ENCODE data around the gene NEMF. TPM values are rescaled to one million over a fixed set of nuclear protein-coding genes. Genes with fewer than 3 reads are reported as not detected.

The NEMF gene
- total RNA-seq, 1 experiment from 2014 or later, result 57.7 TPM

DNA sequence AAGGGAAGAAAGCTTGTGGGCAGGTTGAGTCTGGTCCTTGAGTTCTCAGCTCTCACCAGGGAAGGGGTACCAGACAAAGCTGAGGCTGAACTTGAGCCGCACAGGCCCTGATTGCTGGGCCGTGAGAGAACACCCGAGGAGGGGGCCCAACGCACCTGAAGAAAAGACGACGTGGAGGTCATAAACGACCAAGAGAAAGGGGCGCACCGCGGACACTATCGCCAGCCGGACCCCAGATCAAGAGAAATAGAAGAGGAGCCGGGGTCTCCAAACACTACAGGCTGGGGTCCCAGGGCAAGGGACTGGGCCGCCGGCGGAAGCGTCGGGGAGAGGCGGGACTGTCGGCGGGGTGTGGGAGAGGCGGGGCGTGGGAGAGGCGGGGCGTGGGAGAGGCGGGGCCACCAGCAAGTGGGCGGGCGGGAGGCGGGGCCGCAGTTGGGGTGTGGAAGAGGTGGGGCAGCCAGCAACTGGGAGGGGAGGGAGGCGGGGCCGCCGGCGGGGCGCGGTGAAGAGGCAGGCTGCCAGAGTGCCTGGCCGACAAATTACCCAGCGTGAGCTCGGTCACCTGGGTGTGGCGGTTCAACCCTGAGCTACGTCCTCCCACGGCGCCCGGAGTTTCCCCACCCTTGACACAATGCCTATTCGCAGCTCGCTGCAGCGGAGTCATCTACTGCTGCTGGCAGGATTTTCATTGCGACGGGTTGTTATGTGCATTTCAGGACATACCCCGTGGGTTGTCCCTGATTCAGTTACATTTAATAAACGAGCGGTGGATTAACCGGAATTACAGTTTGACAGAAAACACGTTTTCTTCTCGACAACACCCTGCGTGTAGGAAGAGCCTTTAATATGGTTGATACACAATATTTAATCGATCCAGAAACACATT, 15.5 kb upstream of the NEMF start (continued):
- TF ChIP-seq, protein P1, sequence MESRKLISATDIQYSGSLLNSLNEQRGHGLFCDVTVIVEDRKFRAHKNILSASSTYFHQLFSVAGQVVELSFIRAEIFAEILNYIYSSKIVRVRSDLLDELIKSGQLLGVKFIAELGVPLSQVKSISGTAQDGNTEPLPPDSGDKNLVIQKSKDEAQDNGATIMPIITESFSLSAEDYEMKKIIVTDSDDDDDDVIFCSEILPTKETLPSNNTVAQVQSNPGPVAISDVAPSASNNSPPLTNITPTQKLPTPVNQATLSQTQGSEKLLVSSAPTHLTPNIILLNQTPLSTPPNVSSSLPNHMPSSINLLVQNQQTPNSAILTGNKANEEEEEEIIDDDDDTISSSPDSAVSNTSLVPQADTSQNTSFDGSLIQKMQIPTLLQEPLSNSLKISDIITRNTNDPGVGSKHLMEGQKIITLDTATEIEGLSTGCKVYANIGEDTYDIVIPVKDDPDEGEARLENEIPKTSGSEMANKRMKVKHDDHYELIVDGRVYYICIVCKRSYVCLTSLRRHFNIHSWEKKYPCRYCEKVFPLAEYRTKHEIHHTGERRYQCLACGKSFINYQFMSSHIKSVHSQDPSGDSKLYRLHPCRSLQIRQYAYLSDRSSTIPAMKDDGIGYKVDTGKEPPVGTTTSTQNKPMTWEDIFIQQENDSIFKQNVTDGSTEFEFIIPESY (IDR thresholded peaks at IDR 0.05; ENCODE audit: extremely low read depth, insufficient replicate concordance, low read length), result no peak
- TF ChIP-seq, protein P2, sequence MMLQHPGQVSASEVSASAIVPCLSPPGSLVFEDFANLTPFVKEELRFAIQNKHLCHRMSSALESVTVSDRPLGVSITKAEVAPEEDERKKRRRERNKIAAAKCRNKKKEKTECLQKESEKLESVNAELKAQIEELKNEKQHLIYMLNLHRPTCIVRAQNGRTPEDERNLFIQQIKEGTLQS (IDR thresholded peaks at IDR 0.05), result no peak
- TF ChIP-seq CBX3 (IDR thresholded peaks at IDR 0.05; ENCODE audit: low read depth) (0 out of 2 replicates have a peak, but pooled peaks have one; percentile 68), POLR2AphosphoS5 (IDR thresholded peaks at IDR 0.05; ENCODE audit: low read depth, low read length) (peak; percentile 98), FOSL1 (IDR thresholded peaks at IDR 0.05; ENCODE audit: low read depth) (peak; percentile 32; the same call in 1 of the 2 replicates), SIN3A (IDR thresholded peaks at IDR 0.05; ENCODE audit: low read depth) (peak; percentile 76), CEBPB (IDR thresholded peaks at IDR 0.05; ENCODE audit: low read depth) (peak; percentile 52; the same call in 1 of the 2 replicates), POLR2A (IDR thresholded peaks at IDR 0.05; ENCODE audit: borderline replicate concordance, extremely low read depth, insufficient read depth, insufficient read length) (peak; percentile 82), SRF (IDR thresholded peaks at IDR 0.05; ENCODE audit: low read depth) (no peak), YY1 (IDR thresholded peaks at IDR 0.05; ENCODE audit: extremely low read depth, insufficient replicate concordance, low read depth, low read length) (peak; percentile 34), JUND (IDR thresholded peaks at IDR 0.05) (peak; percentile 41), EGR1 (IDR thresholded peaks at IDR 0.05; ENCODE audit: low read depth) (0 out of 2 replicates have a peak, but pooled peaks have one; percentile 41), ELF1 (IDR thresholded peaks at IDR 0.05; ENCODE audit: borderline replicate concordance, low read depth) (no peak; the same call in 1 of the 2 replicates), SP1 (IDR thresholded peaks at IDR 0.05; ENCODE audit: low read depth) (peak; percentile 44; the same call in 1 of the 2 replicates), ZFX (IDR thresholded peaks at IDR 0.05) (peak; percentile 68), EZH2 (IDR thresholded peaks at IDR 0.05) (no peak)
- TF ChIP-seq, protein P3, sequence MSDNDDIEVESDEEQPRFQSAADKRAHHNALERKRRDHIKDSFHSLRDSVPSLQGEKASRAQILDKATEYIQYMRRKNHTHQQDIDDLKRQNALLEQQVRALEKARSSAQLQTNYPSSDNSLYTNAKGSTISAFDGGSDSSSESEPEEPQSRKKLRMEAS (IDR thresholded peaks at IDR 0.05), result peak; percentile 60
